Mesenteric fat pad (tissue), 1 donor: ENCODE measurements around the gene HAO2. TPM values are rescaled to one million over a fixed set of nuclear protein-coding genes. Genes with fewer than 3 reads are reported as not detected.
"Not testable (repeated sequence)": the region's sequence is repeated elsewhere in the genome, so short reads cannot be mapped to it uniquely, and the experiment has no call there.

Experiments used
- DNase-seq: peaks from one replicate; pipeline ENCODE4 v3.0.0-alpha.2; 2020; ENCODE audit warnings: low spot score
- total RNA-seq: library from RNA; stranded (reverse); fragmentation: NEBNext Ultra II Directional; extraction: Animal tissue kit (Norgen Biotek cat#: 25700); gene quantifications from one replicate; pipeline ENCODE4 v1.2.1, GENCODE V29; 2021
- donor health status: DM: yes; HTN: yes; CAD: no.

The HAO2 gene
- total RNA-seq, 1 donor from 2014 or later = not detected

DNA sequence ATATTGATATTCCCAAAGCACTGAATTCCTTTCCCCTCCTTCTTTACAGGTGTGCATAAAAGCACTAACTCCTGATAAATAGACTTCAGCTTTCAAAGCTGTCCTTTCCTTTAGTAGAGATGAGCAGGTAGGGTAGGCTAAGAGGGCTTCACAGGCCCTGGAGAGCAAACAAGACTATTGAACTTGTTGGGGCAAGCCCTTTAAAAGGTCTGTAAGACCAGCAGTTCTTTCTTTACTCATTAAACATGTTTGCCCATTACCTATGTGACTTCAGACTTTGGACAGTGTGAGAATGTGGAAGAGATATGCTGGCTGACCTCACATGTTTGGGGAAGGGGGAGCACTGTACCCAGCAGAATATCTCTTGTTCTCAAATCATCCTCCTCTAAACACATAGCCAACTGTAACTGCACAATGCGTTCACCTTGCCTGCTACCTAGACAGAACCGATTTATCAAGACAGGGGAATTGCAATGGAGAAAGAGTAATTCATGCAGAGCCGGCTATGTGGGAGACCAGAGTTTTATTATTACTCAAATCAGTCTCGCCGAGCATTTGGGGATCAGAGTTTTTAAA, 27.1 kb upstream of the HAO2 start:
- no peak for DNase-seq

DNA sequence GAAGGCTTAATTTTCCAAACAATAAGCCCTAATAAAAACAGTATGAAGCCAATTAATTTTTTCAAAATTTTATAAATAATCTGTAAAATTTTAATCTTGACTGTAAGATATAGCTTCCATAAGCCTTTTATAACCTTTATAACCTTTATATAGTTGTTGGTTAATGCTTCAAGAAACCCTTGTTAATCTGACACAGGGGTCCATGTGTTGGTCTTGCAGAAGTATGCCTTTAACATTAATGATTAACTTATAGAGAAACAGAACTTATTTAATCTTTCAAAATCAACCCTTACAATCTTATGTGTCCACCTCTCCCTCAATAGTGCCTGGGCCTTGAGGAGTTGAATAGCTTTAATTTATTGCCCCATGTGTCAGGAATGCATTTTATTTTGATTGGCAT, 23.2 kb upstream of the HAO2 start:
- no peak for DNase-seq

DNA sequence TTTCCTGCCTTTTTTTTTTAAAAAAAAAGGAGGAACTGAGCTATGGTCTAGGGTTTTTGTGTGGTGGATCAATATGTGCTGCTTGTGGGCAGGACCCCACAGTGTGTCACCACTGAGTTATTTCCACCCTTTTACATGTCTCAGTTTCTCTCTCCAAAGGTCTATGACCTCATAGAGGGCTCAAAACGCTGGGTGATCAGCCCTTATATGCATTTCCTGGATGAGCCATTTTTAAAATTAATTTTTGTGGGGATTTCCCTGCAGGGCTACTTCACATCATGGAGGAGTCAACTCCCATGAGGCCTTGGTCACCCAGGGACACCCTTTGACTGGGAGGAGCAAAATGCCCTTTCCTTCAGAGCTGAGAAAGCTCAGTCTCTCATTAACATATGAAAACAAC, 20.7 kb upstream of the HAO2 start:
- DNase-seq = no peak

GRCh38 chr1:119348941-119349340, 19.6 kb upstream of the HAO2 start:
- no peak for DNase-seq

DNA sequence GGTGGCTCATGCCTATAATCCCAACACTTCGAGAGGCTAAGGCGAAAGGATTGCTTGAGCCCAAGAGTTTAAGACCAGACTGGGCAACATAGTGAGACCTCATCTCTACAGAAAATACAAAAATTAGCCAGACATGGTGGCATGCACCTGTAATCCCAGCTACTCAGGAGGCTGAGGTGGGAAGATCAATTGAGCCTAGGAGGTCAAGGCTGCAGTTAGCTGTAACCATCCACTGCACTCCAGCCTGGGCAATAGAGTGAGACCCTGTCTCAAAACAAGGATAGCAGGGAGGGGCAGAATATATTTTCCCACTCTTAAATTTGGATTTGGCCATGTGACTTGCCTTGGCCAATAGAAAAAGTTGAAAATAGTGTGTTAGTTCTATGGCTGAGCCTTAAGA, 17.7 kb upstream of the HAO2 start:
- not testable (repeated sequence) for DNase-seq

- DNase-seq = no peak
Observed at GRCh38 chr1:119351997-119352396, 16.6 kb upstream of the HAO2 start.

GRCh38 chr1:119353836-119354235, 14.7 kb upstream of the HAO2 start:
- DNase-seq = no peak

DNA sequence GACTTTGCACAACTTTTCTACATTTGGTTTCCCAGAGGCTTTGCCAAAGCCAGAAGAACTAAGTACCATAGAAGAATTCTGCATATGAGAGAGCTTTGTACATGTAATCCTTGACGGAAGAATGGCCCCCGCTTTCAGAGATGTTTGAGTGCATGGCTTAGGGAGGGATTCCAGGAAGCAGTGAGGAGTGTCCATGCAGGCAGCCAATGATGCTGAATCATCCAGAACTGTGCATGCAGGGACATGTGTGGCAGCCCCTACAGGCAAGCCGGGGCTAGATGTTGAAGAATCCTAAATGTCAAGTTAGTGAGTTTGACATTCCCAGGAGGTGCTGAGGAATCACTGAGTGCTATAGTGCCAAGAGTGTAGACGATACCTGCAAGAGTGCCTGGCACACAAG, 9.9 kb upstream of the HAO2 start:
- no peak for DNase-seq

GRCh38 chr1:119359730-119360129, 8.9 kb upstream of the HAO2 start:
- no peak for DNase-seq

DNA sequence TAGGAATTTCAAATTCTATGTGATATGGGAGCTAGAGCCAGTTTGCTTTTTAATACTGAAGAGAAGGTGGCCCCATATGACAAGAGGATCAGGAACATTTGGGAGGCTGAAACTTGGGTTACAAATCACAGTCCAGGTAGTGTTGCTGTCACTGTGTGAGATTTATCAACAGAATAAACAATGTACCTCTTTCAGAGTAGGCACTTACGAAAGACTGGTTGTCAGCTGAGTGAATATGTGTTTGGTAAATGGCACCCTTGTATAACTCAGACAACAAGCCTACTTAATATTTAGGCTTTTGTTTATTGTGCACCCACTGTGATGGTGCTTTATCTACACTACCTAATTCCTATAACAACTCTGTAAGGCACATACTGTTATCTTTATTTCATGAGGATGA, 7.4 kb upstream of the HAO2 start:
- DNase-seq = no peak

DNA sequence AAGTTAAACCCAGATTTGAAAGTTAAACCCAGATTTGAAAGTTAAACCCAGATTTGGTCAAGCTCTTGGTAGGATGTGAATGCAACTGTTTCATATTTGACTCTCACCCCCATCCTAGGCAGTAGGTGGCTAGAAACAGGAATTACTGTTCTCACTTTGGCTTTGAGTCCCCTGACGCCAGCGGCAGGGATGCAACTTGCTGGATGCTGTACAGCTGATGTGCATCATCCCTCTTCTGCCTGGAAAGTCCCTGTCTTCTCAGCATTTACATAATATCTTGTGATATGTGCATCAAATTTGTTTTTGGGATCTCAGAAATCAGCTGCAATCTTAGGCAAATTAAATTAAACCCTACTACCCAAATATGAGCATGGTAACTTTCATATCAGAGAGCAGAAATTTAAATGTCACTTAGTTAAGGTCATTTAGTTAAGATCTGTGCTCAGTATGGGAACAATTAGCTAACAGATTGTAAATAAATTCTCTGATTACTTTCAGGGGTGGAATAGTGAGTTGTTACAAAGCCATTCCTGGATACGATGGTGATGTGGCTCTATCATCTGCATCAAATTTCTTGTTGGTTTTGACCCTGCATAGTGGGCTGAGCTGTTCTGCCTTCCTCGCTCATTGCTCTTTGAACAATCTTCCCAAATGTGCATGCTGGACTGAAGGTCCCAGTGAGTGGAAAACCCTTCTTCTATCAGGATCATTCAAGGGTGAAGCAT, 6.8 kb upstream of the HAO2 start:
- DNase-seq = no peak

DNA sequence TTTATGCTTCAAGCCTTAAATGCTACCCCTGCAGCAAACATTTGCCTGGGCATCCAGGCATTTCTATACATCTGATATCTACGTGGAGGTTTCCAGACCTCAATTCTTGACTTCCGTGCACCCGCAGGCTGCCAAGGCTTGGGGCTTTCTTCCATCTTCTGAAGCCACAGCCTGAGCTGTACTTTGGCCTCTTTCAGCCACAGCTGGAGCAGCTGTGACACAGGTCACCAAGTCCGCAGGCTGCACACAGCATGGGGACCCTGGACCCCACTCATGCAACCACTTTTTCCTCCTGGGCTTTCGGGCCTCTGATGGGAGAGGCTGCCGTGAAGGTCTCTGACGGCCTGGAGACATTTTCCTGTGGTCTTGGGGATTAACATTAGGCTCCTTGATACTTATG, 5.4 kb upstream of the HAO2 start:
- DNase-seq = no peak

- no peak for DNase-seq
Observed at GRCh38 chr1:119364640-119365039, 3.9 kb upstream of the HAO2 start.

DNA sequence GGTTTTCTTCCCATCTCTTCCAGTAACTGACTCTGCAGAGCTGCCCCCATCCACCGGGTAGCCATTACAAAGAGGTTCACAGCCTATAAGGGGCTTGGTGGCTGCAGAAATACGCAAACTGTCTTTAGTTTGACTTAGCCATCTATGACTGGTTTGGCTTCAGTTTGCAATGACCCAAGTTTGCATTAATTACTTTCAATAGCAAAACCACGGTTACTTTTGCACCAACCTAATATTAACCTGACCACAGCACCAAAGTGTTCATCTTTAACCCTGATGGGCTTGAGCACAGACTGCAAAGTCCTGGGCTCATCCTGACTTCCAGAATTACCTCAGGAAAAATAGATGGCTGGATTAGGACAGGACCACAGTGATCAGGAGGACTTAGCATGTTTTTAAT, 2.2 kb upstream of the HAO2 start:
- no peak for DNase-seq

- no peak for DNase-seq
Observed at GRCh38 chr1:119367432-119368124, 1.0 kb upstream of the HAO2 start.

- no peak for DNase-seq
Observed at GRCh38 chr1:119370748-119371147, 2.2 kb downstream of the HAO2 start.

DNA sequence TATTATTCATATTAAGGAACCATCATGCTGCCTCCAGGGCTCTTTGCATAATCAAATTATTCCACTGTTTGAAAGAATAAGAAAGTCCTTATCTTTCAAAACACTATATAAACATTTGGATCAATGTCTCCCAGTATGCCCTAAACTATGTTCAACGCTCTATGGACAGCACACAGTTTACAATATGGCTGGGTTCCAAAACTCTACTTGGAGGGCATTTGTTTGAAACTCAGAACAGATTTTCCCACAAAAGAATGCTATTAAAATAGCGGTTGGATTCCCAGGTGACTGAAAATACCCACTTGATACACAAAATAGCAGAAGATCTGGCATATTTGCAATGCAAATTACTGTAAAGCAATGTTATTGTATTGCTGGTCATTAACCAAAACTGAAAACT, 3.2 kb downstream of the HAO2 start:
- DNase-seq = no peak

GRCh38 chr1:119372503-119373086, 4.0 kb downstream of the HAO2 start:
- DNase-seq = no peak

DNA sequence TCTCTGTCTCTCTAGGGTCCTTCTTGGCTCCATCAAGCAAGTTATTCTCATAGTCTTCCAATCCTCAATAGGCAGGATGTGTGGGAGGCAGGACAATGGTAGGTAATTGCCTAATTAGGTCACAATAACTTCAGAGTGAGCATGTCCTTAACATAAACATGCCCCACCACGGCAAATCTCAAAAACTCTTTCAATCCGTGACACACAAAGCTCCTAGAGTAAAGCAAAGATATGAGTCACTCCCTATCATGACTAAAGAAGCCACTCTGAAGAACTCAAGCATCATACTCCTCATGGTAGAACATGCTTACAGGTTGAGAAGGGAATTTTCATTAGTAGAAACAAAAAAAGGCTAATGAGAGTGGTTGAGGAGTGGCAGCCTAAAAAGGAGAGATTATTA, 4.9 kb downstream of the HAO2 start:
- DNase-seq = no peak

- DNase-seq = no peak
Observed at GRCh38 chr1:119374208-119374874, 5.8 kb downstream of the HAO2 start.

DNA sequence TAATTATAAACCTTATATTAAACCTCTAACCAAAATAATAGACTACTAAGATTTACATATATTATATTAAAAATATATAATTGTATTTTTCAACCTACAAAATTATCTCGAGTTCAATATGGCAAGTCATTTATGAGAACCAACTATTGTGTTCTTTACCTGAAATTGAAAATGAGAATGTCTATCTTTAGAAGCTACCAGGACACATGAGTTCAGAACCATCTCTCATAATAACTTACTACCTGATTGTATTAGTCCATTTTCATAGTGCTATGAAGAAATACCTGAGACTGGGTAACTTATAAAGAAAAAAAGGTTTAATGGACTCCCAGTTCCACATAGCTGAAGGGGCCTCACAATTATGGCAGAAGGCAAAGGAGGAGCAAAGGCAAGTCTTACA, 6.8 kb downstream of the HAO2 start:
- no peak for DNase-seq

- DNase-seq = no peak
Observed at GRCh38 chr1:119376594-119376993, 8.0 kb downstream of the HAO2 start.
